Measurements from ENCODE around the gene E4F1.

Gene E4F1

DNA sequence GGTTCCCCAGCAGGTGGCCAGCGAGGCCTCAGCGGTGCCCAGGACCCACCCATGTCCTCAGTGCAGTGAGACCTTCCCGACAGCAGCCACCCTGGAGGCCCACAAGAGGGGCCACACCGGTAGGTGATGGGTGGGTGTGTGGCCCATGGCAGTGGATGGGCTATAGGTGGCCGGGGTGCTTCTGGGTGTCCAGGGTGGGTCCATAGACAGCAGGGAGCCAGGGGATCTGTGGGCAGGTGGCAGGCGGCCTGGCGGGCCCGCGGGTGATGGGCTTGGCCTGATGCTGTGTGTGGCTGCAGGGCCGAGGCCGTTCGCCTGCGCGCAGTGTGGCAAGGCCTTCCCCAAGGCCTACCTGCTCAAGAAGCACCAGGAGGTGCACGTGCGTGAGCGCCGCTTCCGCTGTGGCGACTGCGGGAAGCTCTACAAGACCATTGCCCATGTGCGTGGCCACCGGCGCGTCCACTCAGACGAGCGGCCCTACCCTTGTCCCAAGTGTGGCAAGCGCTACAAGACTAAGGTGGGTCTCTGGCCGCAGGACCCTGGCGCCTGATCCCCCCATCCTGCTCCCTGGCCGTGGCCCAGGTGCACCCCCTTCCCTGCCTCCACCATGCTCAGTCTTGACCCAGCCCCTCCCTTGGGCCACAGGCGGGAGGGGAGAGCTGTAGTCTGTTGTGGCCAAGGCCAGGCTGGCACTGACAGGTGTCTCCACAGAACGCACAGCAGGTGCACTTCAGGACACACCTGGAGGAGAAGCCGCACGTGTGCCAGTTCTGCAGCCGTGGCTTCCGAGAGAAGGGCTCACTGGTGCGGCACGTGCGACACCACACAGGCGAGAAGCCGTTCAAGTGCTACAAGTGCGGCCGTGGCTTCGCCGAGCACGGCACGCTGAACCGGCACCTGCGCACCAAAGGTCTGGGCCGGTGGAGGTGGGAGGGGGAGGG, 10.8 kb downstream of the E4F1 start:
- peak; percentile 4; the same call in 1 of the 3 replicates for ATAC-seq
- TF ChIP-seq TOX (CRISPR knock-in tag; IDR thresholded peaks at IDR 0.05; ENCODE audit: borderline replicate concordance) (no peak), POU6F1 (CRISPR knock-in tag; IDR thresholded peaks at IDR 0.05; ENCODE audit: borderline replicate concordance, low read depth) (no peak), SNAI2 (CRISPR knock-in tag; IDR thresholded peaks at IDR 0.05) (no peak), ZFP3 (CRISPR knock-in tag; IDR thresholded peaks at IDR 0.05) (no peak), RARB (CRISPR knock-in tag; IDR thresholded peaks at IDR 0.05) (no peak), ZNF565 (CRISPR knock-in tag; conservative IDR thresholded peaks at IDR 0.05; ENCODE audit: low read depth) (no peak), ESRRG (CRISPR knock-in tag; IDR thresholded peaks at IDR 0.05) (no peak), ARNTL (CRISPR knock-in tag; IDR thresholded peaks at IDR 0.05; ENCODE audit: borderline replicate concordance, low read depth) (no peak), ZNF8 (CRISPR knock-in tag; IDR thresholded peaks at IDR 0.05) (no peak)
- TF ChIP-seq, protein P1, sequence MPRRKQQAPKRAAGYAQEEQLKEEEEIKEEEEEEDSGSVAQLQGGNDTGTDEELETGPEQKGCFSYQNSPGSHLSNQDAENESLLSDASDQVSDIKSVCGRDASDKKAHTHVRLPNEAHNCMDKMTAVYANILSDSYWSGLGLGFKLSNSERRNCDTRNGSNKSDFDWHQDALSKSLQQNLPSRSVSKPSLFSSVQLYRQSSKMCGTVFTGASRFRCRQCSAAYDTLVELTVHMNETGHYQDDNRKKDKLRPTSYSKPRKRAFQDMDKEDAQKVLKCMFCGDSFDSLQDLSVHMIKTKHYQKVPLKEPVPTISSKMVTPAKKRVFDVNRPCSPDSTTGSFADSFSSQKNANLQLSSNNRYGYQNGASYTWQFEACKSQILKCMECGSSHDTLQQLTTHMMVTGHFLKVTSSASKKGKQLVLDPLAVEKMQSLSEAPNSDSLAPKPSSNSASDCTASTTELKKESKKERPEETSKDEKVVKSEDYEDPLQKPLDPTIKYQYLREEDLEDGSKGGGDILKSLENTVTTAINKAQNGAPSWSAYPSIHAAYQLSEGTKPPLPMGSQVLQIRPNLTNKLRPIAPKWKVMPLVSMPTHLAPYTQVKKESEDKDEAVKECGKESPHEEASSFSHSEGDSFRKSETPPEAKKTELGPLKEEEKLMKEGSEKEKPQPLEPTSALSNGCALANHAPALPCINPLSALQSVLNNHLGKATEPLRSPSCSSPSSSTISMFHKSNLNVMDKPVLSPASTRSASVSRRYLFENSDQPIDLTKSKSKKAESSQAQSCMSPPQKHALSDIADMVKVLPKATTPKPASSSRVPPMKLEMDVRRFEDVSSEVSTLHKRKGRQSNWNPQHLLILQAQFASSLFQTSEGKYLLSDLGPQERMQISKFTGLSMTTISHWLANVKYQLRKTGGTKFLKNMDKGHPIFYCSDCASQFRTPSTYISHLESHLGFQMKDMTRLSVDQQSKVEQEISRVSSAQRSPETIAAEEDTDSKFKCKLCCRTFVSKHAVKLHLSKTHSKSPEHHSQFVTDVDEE (CRISPR knock-in tag; IDR thresholded peaks at IDR 0.05), result no peak

DNA sequence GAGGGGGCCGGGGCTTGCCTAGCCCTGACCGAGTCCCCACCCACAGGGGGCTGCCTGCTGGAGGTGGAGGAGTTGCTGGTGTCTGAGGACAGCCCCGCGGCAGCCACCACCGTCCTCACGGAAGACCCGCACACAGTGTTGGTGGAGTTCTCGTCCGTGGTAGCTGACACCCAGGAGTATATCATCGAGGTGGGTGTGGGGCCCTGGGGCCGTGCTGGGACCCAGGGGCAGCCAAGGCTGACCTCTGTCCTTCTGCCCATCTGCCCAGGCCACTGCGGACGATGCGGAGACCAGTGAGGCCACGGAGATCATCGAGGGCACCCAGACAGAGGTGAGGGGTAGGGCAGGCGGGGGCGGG, 11.4 kb downstream of the E4F1 start:
- no peak for ATAC-seq
- TF ChIP-seq GLIS3 (CRISPR knock-in tag; IDR thresholded peaks at IDR 0.05) (no peak), ISL1 (CRISPR knock-in tag; IDR thresholded peaks at IDR 0.05) (no peak), BACH2 (CRISPR knock-in tag; IDR thresholded peaks at IDR 0.05; ENCODE audit: borderline replicate concordance) (no peak), SNAI2 (CRISPR knock-in tag; IDR thresholded peaks at IDR 0.05) (no peak), ZNF8 (CRISPR knock-in tag; IDR thresholded peaks at IDR 0.05) (no peak), CSRNP3 (CRISPR knock-in tag; IDR thresholded peaks at IDR 0.05) (no peak), OSR1 (CRISPR knock-in tag; IDR thresholded peaks at IDR 0.05) (no peak), ZC3H10 (CRISPR knock-in tag; IDR thresholded peaks at IDR 0.05) (no peak)
- TF ChIP-seq, protein P1 (CRISPR knock-in tag; IDR thresholded peaks at IDR 0.05), result no peak

DNA sequence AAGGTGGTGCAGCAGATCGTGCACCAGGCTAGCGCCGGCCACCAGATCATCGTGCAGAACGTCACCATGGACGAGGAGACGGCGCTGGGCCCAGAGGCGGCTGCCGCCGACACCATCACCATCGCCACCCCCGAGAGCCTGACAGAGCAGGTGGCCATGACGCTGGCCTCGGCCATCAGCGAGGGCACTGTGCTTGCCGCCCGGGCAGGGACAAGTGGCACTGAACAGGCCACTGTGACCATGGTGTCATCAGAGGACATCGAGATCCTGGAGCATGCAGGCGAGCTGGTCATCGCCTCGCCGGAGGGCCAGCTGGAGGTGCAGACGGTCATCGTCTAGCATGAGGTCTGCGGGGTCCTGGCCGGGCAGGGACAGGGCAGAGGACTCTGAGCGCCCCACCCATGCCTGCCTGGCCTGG, 11.9 kb downstream of the E4F1 start:
- TF ChIP-seq ESRRG (CRISPR knock-in tag; IDR thresholded peaks at IDR 0.05), result no peak
- no peak for TF ChIP-seq OSR1 (CRISPR knock-in tag; IDR thresholded peaks at IDR 0.05)

GRCh38 chr16:2235695-2236336, 12.4 kb downstream of the E4F1 start:
- ATAC-seq, result peak; percentile 2
- TF ChIP-seq ZFP30 (CRISPR knock-in tag; IDR thresholded peaks at IDR 0.05) (no peak), ZC3H10 (CRISPR knock-in tag; IDR thresholded peaks at IDR 0.05) (no peak), POU6F1 (CRISPR knock-in tag; IDR thresholded peaks at IDR 0.05; ENCODE audit: borderline replicate concordance, low read depth) (no peak), ZNF70 (CRISPR knock-in tag; IDR thresholded peaks at IDR 0.05) (no peak), ZNF565 (CRISPR knock-in tag; conservative IDR thresholded peaks at IDR 0.05; ENCODE audit: low read depth) (no peak), ZFP3 (CRISPR knock-in tag; IDR thresholded peaks at IDR 0.05) (no peak), TCF4 (CRISPR knock-in tag; IDR thresholded peaks at IDR 0.05; ENCODE audit: borderline replicate concordance) (no peak), ISL1 (CRISPR knock-in tag; IDR thresholded peaks at IDR 0.05) (no peak), BACH2 (CRISPR knock-in tag; IDR thresholded peaks at IDR 0.05; ENCODE audit: borderline replicate concordance) (no peak), CSDC2 (CRISPR knock-in tag; IDR thresholded peaks at IDR 0.05) (no peak), TOX (CRISPR knock-in tag; IDR thresholded peaks at IDR 0.05; ENCODE audit: borderline replicate concordance) (no peak), OSR1 (CRISPR knock-in tag; IDR thresholded peaks at IDR 0.05) (no peak), RARB (CRISPR knock-in tag; IDR thresholded peaks at IDR 0.05) (no peak), PPARA (CRISPR knock-in tag; IDR thresholded peaks at IDR 0.05; ENCODE audit: borderline replicate concordance) (no peak), ARNTL (CRISPR knock-in tag; IDR thresholded peaks at IDR 0.05; ENCODE audit: borderline replicate concordance, low read depth) (no peak)
- TF ChIP-seq, protein P2, sequence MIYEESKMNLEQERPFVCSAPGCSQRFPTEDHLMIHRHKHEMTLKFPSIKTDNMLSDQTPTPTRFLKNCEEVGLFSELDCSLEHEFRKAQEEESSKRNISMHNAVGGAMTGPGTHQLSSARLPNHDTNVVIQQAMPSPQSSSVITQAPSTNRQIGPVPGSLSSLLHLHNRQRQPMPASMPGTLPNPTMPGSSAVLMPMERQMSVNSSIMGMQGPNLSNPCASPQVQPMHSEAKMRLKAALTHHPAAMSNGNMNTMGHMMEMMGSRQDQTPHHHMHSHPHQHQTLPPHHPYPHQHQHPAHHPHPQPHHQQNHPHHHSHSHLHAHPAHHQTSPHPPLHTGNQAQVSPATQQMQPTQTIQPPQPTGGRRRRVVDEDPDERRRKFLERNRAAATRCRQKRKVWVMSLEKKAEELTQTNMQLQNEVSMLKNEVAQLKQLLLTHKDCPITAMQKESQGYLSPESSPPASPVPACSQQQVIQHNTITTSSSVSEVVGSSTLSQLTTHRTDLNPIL (CRISPR knock-in tag; IDR thresholded peaks at IDR 0.05; ENCODE audit: low read depth), result no peak

More for the DNA sequence above, 11.9 kb downstream of the E4F1 start:
- ATAC-seq, result no peak
